UCSD-AML1 (cell line): ENCODE data around the gene MYOM3.

ENCODE experiments used
- DNase-seq: peaks from one replicate; lab custom pipeline; 2025; ENCODE audit not compliant: unreplicated experiment; lab: John Stamatoyannopoulos, UW

The MYOM3 gene

DNA sequence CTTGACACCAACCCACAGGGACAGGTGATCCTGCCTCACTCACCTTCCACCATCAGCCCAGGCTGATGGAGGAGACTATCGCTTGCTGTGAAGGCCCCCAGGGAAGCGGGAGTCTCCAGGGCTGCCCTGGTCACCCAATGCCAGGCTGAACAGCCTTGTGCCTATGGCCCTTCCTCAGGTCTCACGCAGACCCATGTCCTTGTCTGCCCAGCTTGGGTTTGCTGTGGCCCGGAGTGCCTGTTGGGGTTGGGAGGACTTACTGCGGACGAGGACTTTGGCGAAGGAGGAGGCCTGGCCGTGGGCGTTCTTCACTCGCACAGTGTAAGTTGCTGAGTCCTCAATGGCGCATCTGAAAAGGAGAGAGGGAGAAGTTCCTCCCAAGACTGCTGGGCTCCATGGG is 14.3 kb downstream of the MYOM3 start:
- no peak for DNase-seq

DNA sequence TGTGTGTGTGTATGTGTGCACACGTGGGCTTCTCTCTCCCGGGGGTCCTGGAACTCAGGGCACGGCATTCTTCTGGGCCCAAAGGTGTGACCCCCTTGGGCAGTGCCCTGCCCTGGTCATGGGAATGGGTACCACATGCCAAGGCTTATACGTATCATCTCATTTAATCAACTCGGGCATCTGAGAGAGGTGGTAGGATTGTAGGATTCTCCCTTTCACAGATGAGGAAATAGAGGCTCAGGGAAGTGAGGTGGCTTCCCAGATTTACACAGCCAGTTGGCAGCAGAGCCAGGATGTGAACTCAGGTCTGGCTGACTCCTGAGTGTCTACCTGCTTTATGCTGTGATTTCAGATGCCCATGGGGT is 15.2 kb downstream of the MYOM3 start:
- no peak for DNase-seq

DNA sequence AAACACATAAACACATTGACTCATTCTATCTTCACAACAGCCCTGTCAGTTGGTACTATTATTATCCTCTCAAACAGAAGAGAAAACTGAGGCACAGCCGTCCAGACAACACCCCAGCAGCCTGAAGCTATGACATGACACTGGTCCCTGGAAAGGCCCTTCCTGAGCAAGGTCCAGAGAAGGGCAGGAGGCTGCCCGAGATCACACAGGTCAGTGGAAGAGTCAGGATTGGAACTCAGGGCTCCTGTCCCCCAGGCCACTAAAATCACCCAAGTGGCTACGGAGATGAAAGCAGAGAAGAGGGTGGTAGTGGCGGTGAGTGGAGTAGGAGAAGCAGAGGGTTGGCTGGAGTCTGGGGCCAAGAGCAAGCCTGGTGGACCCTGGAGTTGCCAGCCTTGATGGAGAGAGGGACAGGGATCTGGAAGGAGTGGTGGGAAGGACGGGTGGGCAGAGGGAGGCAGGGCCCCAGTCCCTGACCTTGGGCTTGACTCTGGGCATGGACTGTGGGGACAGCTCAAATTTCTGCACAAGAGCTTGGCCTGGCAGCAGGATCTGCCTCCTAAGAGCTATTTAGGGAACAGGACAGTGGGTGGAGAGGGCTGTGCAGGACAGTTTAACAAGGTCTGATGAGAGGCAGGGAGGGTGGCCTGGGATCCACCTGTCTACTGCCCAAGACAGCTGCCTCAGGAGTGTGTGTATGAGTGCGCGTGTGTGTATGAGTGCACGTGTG is 15.8 kb downstream of the MYOM3 start:
- no peak for DNase-seq

DNA sequence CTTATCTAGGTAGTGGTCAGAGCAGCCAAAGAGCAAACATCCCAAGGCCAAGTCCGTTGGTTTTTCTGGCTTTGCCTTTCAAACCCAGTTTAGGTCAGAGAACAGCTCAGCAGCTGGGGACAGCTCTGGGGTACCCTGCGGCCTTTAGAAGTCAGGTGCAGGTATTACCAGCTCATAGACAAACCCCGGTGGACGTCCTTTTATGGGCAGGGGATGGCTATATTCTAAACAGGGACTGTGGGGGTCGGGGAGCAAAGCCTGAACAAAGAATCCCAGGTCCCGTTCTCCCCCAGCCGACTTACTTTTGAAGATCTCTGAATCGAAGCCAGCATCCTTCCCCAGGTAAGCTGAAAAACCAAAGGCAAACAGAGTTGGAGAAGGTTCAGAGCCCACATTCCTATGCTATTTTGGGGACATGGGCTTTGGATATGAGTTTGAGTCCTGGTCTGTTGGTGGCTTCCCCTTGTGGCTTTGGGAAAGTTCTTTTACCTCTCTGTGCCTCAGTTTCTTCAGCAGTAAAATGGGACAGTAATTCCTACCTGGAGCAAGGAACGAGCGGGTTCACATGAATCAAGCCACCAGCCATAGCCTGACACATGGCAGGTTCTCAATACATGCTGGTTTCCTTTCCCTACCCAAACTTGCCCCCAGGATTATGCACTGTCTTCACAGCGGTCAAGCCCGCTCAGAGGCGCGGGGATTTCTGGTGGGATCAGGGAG is 16.6 kb downstream of the MYOM3 start:
- no peak for DNase-seq

DNA sequence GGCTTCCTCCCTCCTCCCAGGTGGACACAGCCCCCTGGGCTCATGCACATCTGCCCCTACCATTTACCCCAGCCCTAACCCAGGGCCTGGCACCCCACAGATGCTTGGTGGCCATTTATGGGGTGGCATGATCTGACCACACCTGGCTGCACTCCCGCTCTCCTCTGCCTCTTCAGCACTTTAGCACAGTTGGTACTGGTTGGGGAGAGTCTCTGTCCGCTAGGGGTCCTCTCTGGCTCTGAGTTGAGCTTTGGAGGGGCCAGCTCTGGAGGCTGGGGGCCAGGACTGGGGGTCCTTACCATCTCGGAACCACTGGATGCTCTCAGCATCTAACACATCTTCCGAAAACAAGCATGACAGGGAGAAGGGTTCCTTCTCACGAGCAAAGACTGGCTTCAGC is 17.4 kb downstream of the MYOM3 start:
- DNase-seq = no peak

DNA sequence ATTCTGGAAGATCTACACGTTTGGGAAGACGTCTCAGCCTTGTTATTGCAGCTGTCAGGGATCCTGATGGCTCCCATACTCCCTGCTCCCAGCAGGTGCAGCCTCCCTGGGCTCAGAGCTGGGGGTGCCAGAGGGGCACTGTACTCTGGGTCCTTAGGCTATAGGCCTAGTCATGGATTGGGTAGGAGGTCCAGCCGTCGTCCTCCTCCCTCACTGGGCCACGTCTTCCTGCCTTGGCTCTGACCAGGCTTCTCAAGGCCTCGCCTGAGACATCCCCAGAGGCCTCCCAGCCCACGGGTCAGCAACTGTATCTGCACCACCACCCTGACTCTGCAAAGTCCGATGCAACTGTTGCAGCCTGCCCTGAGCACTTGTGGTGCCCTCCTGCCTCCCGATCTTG is 18.2 kb downstream of the MYOM3 start:
- no peak for DNase-seq

DNA sequence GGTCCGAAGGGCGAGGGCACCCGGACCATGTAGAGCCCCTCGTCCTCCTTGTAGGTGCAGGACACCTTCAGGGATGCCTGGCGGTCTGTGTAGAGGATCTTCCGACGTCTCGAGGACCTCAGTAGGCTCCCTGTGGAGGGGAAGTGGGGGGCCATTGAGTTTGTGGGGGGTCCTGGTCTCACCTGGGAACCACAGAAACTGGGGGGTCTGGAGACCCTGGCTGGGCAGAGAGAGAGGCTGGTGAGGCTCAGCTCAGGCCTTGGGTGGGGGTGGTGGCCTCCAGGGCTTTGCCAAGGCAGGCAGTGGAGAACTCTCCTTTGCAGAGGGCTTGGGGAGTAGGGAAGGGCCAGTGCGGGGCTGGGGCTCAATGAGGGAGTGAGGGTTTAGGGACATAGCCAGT is 19.0 kb downstream of the MYOM3 start:
- no peak for DNase-seq

DNA sequence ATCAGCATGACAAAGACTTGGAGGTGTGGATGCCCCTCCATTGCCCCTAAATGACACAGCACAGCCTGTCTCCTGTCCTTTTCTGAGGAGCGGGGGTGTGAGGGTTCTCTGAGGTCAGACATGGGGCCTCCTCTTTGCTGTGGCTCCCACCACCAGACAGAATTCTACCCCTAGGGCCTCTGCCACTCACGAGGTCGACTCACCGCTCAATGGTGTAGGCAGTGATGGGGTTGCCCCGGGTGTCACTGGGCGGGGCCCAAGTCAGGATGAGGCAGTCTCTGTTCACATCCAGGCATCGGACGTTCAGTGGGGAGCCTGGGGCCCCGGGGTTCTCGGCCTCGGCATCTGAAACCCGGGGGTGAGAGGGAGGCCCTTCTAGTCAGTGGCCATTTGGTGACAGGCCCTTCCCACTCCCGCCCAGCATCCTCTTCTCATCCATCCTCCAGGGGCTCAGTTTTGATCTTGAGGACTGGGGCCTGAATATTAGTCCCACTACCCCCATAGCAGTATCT is 19.9 kb downstream of the MYOM3 start:
- no peak for DNase-seq

DNA sequence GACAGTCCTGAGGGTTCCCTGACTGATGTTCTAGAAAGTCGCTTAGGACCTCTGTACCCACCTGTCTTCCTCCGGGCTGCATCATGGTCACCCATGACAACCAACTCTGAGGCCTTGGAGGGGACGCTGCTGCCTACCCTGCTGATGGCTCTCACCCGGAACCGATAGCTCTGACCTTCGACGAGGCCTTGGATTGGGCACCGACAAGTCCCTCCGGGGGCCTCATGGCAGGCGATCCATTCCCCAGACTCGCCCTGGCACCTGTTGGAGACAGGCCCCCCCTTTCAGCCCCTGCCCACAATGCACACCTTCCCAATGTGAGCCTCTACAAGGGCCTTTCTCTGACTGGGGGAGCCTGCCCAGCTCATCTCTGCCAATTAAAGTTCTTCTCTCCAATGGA is 21.2 kb downstream of the MYOM3 start:
- DNase-seq = no peak

DNA sequence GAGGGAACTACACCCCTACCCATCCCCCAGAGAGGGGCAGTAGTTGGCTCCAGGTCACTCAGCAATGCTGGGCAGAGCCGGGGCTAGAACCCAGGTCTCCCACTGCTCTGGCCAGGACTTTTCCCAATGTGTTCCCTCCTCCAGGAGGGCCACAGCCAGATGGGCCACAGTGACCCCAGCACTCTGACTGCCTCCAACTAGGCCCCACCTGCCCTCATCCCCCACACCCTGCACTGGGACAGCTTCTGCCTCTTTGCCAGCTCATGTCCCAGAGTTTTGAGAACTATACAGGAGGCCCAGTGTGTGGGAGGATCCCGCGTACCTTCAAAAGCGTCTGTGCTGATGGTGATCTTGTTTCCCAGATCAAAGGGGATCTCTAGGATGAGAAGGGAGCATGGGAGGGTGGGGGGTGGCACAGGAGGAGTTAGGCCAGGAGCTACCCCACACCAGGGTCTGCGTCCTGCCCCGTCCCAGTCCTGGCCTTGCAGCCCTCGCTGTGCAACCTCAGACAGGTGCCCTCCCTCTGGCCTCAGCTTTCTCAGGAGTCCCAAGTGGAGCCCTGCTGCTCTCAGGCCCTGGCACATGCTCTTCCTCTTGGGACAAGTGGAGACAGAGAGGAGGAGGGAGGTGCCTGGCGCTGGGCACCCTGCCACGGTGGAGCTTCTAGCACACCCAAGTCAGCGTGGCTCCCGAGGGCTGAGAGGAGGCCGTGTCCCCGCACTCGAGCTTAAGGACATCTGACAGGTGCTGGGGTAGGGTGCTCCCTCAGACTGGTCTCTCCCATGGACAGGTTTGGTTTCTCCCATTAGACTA is 22.0 kb downstream of the MYOM3 start:
- DNase-seq = no peak

DNA sequence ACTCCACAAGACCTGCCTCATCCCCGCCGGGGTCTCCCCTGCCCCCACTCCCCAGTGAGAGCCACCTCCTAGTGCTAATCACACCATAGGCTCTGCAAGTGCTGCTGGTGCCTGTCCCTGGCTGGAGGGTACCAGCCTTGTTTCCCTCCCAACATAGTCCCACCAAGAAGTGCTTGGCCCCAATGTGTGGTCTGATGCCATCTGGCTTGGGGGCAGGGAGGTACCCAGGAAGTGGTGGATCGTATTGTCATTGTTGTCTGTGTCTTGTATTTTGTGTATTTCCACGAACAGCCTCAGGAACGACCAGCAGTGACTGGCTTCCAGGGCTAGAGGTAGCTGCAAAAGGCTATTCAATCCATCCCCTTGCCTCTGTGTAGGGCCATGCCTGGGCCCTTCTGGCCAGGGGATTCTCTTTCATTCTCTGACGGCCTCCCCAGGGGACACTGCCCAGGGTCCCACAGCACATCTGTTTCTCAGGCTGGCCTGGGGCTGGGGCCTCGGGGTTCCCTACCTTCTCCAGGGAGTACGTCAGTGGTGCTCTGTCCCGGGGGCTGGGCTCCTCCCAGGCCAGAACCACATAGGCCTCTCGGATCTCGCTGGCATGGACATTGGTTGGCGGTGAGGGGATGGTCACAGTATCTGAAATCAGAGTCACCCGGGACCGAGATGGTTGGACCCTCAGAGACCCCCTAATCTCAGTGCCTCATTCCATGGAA is 22.8 kb downstream of the MYOM3 start:
- no peak for DNase-seq

DNA sequence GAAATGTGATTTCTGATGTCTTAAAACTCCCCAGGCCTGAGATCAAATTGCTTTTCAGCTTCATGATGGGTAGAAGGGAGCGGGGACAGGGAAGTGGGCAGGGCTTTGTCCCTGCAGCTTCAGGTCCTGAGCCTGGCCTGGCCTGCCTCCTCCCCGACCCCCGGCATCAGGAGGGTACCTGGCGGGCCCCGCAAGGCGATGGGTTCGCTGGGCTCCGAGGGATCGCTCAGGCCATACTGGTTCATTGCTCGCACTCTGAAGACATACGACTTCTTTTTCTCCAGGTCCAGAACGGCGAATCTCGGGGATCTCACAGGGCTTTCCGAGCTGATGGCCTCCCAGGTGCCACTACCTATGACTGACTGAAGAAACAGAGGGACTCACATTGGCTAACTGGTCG is 25.5 kb downstream of the MYOM3 start:
- no peak for DNase-seq

DNA sequence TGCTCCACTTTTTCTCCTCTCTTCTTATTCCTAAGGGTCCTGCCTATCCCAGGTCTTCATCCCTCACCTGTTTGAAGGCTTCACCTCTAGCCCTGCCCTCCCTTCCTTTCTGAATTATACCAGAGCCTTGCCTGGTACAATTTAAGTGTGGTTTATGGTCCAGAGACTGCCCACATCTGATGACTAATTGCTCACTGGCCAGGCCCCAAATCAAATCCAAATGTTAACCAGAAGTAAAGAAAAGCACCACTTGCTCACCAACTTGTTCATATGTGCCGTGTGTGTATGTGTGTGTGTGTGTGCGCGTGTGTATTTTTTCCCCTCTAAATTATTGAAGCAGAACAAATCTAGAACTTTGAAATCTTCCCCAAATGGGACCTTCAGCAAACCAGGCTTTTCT is 26.4 kb downstream of the MYOM3 start:
- no peak for DNase-seq

DNA sequence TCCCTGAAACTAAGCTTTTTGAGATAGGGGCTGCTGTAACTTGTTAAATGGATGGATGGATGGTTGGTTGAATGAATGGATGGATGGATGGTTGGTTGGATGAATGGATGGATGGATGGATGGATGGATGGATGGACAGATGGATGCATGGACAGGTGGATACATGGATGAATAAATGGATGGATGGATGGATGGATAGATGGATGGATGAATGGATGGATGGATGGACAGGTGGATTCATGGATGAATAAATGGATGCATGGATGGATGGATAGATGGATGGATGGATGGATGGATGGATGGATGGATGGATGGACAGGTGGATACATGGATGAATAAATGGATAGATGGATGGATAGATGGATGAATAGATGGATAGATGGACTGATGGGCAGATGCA is 26.9 kb downstream of the MYOM3 start:
- DNase-seq = no peak

DNA sequence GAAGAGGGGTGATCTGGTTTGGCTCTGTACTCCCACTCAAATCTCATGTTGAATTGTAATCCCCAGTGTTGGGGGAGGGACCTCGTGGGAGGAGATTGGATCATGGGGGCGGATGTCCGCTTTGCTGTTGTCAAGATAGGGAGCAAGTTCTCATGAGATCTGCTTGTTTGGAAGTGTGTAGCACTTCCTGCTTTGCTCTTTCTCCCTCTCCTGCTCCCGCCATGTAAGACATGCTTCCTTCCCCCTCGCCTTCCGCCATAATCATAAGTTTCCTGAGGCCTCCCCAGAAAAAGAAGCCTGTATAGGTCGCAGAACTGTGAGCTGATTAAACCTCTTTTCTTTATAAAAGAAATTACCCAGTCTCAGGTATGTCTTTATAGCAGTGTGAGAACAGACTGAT is 27.9 kb downstream of the MYOM3 start:
- DNase-seq = no peak

DNA sequence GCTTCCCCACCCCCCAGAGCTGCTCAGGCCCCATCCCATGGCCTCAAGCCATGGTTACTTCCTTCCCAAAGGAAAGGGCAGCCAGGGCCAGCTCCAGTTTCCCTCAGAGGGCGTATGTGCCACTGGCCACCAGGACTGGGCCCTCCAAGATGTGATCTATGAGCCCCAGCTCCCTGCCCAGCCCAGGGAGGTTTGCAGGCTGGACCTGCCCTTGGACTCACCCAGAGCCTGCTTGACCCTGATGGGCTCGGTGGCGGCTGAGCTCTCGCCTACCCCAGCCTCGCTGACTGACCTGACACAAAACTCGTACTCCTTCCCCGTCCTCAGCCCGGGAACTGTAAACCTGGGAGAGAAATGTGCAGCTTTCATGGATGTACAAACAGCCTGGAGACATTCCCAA is 29.6 kb downstream of the MYOM3 start:
- no peak for DNase-seq

DNA sequence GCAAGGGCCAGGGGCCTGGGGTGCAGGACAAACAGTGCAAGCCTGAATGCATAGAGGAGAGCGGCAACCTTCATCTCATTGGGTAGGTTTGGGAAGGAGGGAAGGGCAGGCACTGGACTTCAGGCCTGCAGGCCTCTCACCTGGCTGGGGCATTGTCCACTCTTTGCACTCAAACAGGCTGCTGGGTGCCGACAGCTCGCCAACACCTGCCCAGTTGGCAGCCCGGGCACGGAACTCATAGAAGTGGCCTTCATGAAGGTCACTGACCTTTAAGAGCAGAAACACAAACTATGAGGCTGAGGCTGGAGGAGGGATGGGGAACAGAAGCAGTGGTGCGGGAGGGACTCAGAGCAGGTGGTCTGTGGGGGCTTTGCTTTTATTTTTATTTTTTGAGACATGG is 30.7 kb downstream of the MYOM3 start:
- no peak for DNase-seq

DNA sequence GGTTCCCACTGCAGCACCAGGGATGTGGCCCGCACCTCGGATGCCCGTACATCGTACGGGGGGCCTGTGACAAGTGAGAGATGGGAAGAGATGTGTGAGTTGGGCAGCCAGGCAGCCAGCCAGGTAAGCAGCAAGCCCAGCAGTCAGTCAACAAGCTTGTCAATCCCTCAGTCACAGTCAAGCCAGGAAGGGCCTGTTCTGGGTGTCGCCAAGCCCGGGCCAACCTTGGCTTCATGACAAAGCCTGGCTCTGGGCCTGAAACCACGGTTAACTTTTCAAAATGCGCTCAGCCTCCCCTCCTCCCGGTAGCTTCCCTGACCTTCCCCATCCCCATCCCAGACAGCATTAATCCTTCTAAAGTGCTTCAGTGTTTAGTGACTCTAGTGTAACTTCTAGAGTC is 31.8 kb downstream of the MYOM3 start:
- no peak for DNase-seq

DNA sequence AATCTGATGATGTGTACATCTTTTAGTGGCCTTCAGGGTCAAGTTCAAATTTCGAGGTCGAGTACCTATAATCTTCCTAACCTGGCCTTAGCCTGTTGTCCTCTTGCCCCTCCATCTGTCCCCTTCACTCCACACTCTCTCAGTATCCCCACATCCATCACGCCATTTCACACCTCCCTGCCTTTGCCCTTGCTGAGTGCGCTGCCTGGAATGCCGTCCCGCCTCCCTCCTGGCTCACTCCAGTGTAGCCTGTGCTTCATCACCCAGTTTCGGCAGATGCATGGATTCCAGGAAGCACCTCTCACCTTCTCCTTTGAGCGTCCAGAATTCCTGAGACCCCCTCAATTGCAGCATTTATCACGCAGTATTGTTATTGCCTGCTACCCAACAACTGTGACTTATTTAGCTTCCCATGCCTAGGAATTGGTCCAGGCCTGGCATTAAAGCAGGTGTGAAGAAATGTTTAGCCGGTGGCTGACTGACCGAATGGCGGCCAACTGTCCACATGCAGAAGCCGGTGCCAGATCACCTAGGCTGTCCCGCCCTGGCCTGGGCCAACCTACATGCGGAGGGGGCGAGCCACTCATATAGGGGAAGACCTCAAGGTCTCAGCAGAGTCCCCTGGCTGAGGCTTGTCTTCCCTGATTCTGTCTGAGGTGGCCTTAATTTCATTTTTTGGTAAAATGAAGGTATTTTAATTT is 34.5 kb downstream of the MYOM3 start:
- no peak for DNase-seq

DNA sequence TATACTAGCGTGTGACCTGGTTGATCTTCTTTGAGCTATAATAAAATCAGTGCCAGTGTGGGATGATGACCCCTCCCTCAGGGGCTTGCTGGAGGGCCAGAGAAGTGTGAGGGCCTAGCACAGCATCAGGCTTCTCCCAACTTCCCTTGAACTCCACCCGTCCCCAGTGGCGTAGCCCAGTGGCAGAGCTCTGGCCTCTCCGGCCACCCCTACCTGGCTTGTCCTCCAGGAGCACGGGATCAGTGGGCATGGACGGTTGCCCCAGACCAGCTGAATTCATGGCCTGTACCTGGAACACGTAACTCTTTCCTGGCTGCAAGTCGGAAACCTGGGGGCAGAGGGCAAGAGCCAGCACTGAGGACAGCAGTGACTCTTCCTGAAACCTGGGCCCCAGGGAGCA is 36.0 kb downstream of the MYOM3 start:
- DNase-seq = no peak

DNA sequence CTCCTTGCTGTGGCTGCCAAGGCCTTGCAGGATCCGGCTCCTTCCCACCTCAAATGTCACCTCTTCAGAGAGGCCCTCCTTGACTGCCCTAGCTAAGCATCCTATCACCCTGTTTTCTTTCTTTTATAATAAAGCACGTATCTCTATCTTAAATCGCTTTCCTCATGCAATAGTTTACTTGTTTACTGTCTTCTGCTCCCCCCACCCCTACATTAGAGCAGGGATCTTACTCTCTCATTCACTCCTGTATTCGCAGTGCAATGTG is 36.4 kb downstream of the MYOM3 start:
- no peak for DNase-seq
